A172 (cell line): Measurements from ENCODE around the gene RTBDN. TPM values are rescaled to one million over a fixed set of nuclear protein-coding genes. Genes with fewer than 3 reads are reported as not detected.

Source experiments
- DNase-seq: peaks from one replicate; pipeline ENCODE4 v3.0.0-alpha.2; 2015; ENCODE audit warnings: low spot score
- total RNA-seq: library from RNA; depleted of rRNA; stranded (reverse); fragments of >200 nt; shearing (Covaris generic); gene quantifications from 2 replicates; pipeline ENCODE4 v1.2.3, GENCODE V29; 2014; rRNA removed

Gene RTBDN
- total RNA-seq, 1 experiment from 2014 or later = not detected

- peak; percentile 88 for DNase-seq
These were observed 51.7 kb downstream of the RTBDN start for GRCh38 chr19:12782424-12783290.

- no peak for DNase-seq
These were observed 52.3 kb downstream of the RTBDN start for GRCh38 chr19:12782174-12782423.

- DNase-seq = peak; percentile 65
These were observed 55.0 kb downstream of the RTBDN start for GRCh38 chr19:12779162-12779993.

- no peak for DNase-seq
These were observed 55.5 kb downstream of the RTBDN start for GRCh38 chr19:12778905-12779161.

GRCh38 chr19:12778017-12778904, 56.1 kb downstream of the RTBDN start:
- DNase-seq = peak; percentile 77

GRCh38 chr19:12777217-12778016, 57.0 kb downstream of the RTBDN start:
- DNase-seq = peak; percentile 53

Other genes starting within 250 kb of the RTBDN start
- 4.7 and 6.9 TPM in 2 replicates for gene ZNF490, start 223.8 kb downstream of the RTBDN start, total RNA-seq
- 10.5 and 29.2 TPM in 2 replicates for gene ZNF791, start 223.7 kb downstream of the RTBDN start, total RNA-seq
- gene MAN2B1, start 167.8 kb downstream of the RTBDN start, total RNA-seq = 45.7 and 65.6 TPM in 2 replicates
- 14.9 and 15.1 TPM in 2 replicates for gene WDR83, start 167.8 kb downstream of the RTBDN start, total RNA-seq
- gene DHPS, start 152.7 kb downstream of the RTBDN start, total RNA-seq = 132 and 170 TPM in 2 replicates
- not detected in 2 replicates for gene GNG14, start 146.6 kb downstream of the RTBDN start, total RNA-seq
- 16.7 and 21.8 TPM in 2 replicates for gene FBXW9, start 137.9 kb downstream of the RTBDN start, total RNA-seq
- gene TNPO2, start 110.6 kb downstream of the RTBDN start, total RNA-seq = 9.3 and 14.5 TPM in 2 replicates
- gene TRIR, start 99.9 kb downstream of the RTBDN start, total RNA-seq = 344 and 364 TPM in 2 replicates
- 198 and 212 TPM in 2 replicates for gene GET3, start 97.1 kb downstream of the RTBDN start, total RNA-seq
- gene BEST2, start 82.8 kb downstream of the RTBDN start, total RNA-seq = not detected in 2 replicates
- 10.2 and 20.5 TPM in 2 replicates for gene HOOK2, start 59.0 kb downstream of the RTBDN start, total RNA-seq
- gene JUNB, start 43.1 kb downstream of the RTBDN start, total RNA-seq = 79.1 and 85.7 TPM in 2 replicates
- not detected in 2 replicates for gene PRDX2, start 32.8 kb downstream of the RTBDN start, total RNA-seq
- gene THSD8, start 32.5 kb downstream of the RTBDN start, total RNA-seq = not detected in 2 replicates
- gene RNASEH2A, start 28.0 kb downstream of the RTBDN start, total RNA-seq = 88.8 and 89.6 TPM in 2 replicates
- gene MAST1, start 3.9 kb upstream of the RTBDN start, total RNA-seq = 1.3 and 3.2 TPM in 2 replicates
- 61.3 and 74.4 TPM in 2 replicates for gene DNASE2, start 46.9 kb upstream of the RTBDN start, total RNA-seq
- gene KLF1, start 52.6 kb upstream of the RTBDN start, total RNA-seq = not detected in 2 replicates
- gene GCDH, start 56.6 kb upstream of the RTBDN start, total RNA-seq = 25.0 and 25.8 TPM in 2 replicates
- 0.12 and 0.28 TPM in 2 replicates for gene SYCE2, start 84.7 kb upstream of the RTBDN start, total RNA-seq
- 98.2 and 99.1 TPM in 2 replicates for gene FARSA, start 99.1 kb upstream of the RTBDN start, total RNA-seq
- 1,790 and 1,863 TPM in 2 replicates for gene CALR, start 104.0 kb upstream of the RTBDN start, total RNA-seq
- 180 and 185 TPM in 2 replicates for gene RAD23A, start 111.3 kb upstream of the RTBDN start, total RNA-seq
- 64.2 and 82.8 TPM in 2 replicates for gene GADD45GIP1, start 122.6 kb upstream of the RTBDN start, total RNA-seq
- gene DAND5, start 135.0 kb upstream of the RTBDN start, total RNA-seq = 0.10 and 0.36 TPM in 2 replicates
- gene NFIX, start 160.9 kb upstream of the RTBDN start, total RNA-seq = 17.0 and 25.7 TPM in 2 replicates